ENCODE measurements around the gene PRR19. TPM values are rescaled to one million over a fixed set of nuclear protein-coding genes. Genes with fewer than 3 reads are reported as not detected.

The PRR19 gene
- polyA plus RNA-seq, 1 donor from 2014 or later = 2.4 TPM

GRCh38 chr19:42317535-42317934 lies 15.6 kb downstream of the PRR19 start:
- no peak overlapping the region for H3K27ac ChIP-seq (ENCODE audit: low read length)
- H3K27me3 ChIP-seq (ENCODE audit: insufficient read depth, low read depth, low read length) = peaks cover 8% of the 10 kb centered on the region
- no peak overlapping the region for H3K4me3 ChIP-seq (ENCODE audit: low read length)
- no peaks in the 10 kb centered on the region for H3K9me3 ChIP-seq (ENCODE audit: low read length)
- H2AFZ ChIP-seq (ENCODE audit: low read depth, low read length) = no peak overlapping the region
- no peaks in the 10 kb centered on the region for H3K9me2 ChIP-seq (ENCODE audit: insufficient read depth, low read length)
- no peaks in the 10 kb centered on the region for H4K20me1 ChIP-seq (ENCODE audit: insufficient read depth)
- no peaks in the 10 kb centered on the region for H3K36me3 ChIP-seq (ENCODE audit: insufficient read depth, low read length)
- no peak overlapping the region for H3K9ac ChIP-seq (ENCODE audit: low read length)
- TF ChIP-seq EZH2 (IDR thresholded peaks at IDR 0.05; ENCODE audit: borderline replicate concordance, insufficient read depth, low read length, poor library complexity, severe bottlenecking) (no peak), MXI1 (conservative IDR thresholded peaks at IDR 0.05; ENCODE audit: poor library complexity, severe bottlenecking) (no peak), REST (IDR thresholded peaks at IDR 0.05; ENCODE audit: borderline replicate concordance) (no peak), SMC3 (conservative IDR thresholded peaks at IDR 0.05; ENCODE audit: poor library complexity) (no peak), RAD21 (conservative IDR thresholded peaks at IDR 0.05) (no peak), TAF1 (IDR thresholded peaks at IDR 0.05; ENCODE audit: low read depth) (no peak), EP300 (conservative IDR thresholded peaks at IDR 0.05; ENCODE audit: poor library complexity, severe bottlenecking) (no peak), POLR2AphosphoS5 (IDR thresholded peaks at IDR 0.05) (no peak)
- TF ChIP-seq, protein P1, sequence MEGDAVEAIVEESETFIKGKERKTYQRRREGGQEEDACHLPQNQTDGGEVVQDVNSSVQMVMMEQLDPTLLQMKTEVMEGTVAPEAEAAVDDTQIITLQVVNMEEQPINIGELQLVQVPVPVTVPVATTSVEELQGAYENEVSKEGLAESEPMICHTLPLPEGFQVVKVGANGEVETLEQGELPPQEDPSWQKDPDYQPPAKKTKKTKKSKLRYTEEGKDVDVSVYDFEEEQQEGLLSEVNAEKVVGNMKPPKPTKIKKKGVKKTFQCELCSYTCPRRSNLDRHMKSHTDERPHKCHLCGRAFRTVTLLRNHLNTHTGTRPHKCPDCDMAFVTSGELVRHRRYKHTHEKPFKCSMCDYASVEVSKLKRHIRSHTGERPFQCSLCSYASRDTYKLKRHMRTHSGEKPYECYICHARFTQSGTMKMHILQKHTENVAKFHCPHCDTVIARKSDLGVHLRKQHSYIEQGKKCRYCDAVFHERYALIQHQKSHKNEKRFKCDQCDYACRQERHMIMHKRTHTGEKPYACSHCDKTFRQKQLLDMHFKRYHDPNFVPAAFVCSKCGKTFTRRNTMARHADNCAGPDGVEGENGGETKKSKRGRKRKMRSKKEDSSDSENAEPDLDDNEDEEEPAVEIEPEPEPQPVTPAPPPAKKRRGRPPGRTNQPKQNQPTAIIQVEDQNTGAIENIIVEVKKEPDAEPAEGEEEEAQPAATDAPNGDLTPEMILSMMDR (IDR thresholded peaks at IDR 0.05; ENCODE audit: poor library complexity, severe bottlenecking) = no peak
- no peaks in the 10 kb centered on the region for H3F3A ChIP-seq (ENCODE audit: insufficient read depth, low read length, poor library complexity, severe bottlenecking)
- H3K79me2 ChIP-seq (replicated peaks; ENCODE audit: insufficient read depth, low read length) = no peaks in the 10 kb centered on the region
- H3K4me2 ChIP-seq (ENCODE audit: low read length) = no peak overlapping the region

DNA sequence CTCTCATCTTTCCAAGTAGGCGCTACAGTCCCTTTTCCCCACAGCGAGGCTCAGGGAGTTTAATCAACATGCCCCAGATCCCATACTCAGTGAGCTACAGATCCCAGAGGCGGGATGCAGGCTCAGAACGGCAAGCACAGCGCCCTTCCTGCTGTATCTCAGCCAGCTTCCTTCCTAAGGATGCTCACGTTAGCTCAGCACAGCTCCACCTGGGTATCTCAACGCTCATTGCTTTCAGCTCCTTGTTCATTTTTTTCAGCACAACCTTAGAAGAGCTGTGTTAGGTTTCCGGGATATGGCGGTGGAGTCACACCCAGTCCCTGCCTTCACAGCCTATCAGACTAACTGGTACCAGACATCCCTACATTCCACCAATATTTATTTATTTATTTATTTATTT lies 20.4 kb downstream of the PRR19 start:
- Histone ChIP-seq H3F3A (ENCODE audit: insufficient read depth, low read length, poor library complexity, severe bottlenecking) (no peaks in the 10 kb centered on the region), H2AFZ (ENCODE audit: low read depth, low read length) (no peak overlapping the region), H3K36me3 (ENCODE audit: insufficient read depth, low read length) (no peaks in the 10 kb centered on the region), H3K79me2 (replicated peaks; ENCODE audit: insufficient read depth, low read length) (peaks cover 19% of the 10 kb centered on the region), H3K27ac (ENCODE audit: low read length) (no peak overlapping the region), H3K9ac (ENCODE audit: low read length) (no peak overlapping the region), H3K27me3 (ENCODE audit: insufficient read depth, low read depth, low read length) (peaks cover 32% of the 10 kb centered on the region), H3K4me3 (ENCODE audit: low read length) (no peak overlapping the region), H4K20me1 (ENCODE audit: insufficient read depth) (no peaks in the 10 kb centered on the region), H3K9me3 (ENCODE audit: low read length) (no peaks in the 10 kb centered on the region), H3K9me2 (ENCODE audit: insufficient read depth, low read length) (no peaks in the 10 kb centered on the region), H3K4me2 (ENCODE audit: low read length) (no peak overlapping the region)
- TF ChIP-seq POLR2AphosphoS5 (IDR thresholded peaks at IDR 0.05) = no peak
- TF ChIP-seq EP300 (conservative IDR thresholded peaks at IDR 0.05; ENCODE audit: poor library complexity, severe bottlenecking) = no peak
- no peak for TF ChIP-seq MXI1 (conservative IDR thresholded peaks at IDR 0.05; ENCODE audit: poor library complexity, severe bottlenecking)
- TF ChIP-seq, protein P1 (IDR thresholded peaks at IDR 0.05; ENCODE audit: poor library complexity, severe bottlenecking) = no peak
- no peak for TF ChIP-seq EZH2 (IDR thresholded peaks at IDR 0.05; ENCODE audit: borderline replicate concordance, insufficient read depth, low read length, poor library complexity, severe bottlenecking)
- TF ChIP-seq SMC3 (conservative IDR thresholded peaks at IDR 0.05; ENCODE audit: poor library complexity) = no peak
- no peak for TF ChIP-seq TAF1 (IDR thresholded peaks at IDR 0.05; ENCODE audit: low read depth)
- TF ChIP-seq REST (IDR thresholded peaks at IDR 0.05; ENCODE audit: borderline replicate concordance) = no peak

Measured in neural cell (in vitro differentiated cells).